ENCODE data around the gene TUFM.
"Not testable (repeated sequence)": the region's sequence is repeated elsewhere in the genome, so short reads cannot be mapped to it uniquely, and the experiment has no call there.

Gene TUFM

DNA sequence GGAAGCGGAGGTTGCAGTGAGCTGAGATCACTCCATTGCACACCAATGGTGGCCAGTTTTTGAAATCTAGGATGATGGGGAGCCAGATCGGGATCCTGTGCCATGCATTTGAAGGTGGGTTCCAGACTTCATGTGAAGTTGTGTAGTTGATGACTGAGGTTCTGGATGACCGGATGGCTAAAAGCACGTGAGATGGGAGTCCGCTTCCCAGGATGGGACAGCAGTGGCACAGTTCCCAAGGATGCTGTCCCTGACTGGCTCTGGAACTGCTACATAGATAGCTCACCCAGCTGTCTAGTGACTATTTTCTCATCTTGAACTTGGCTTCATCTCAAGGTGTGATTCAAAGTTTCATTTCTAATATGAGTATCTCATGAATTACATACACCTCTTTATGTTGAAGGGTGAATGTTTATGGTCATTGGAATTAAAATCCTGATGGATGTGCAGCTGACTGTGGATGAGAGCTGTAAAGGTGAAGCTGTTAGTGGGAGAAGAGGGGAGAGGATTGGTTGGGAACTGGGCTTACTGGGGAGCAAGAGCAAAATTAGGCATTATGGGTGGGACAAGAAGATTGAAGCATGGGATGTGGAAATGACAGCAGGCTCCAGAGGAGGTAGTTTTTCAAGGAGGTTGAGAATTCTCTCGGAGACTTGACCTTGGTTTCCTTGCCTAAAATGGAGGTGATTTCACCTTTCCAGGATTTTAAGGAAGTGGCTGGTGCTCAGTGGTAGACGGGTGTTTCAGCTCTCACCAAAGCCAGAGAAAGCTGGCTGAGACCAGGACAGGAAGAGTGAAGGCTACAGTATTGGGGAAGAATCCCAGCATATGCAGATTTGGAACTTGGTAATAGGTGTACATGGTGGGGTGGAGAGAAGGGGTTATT, 8.2 kb downstream of the TUFM start:
- DNase-seq = no peak

DNA sequence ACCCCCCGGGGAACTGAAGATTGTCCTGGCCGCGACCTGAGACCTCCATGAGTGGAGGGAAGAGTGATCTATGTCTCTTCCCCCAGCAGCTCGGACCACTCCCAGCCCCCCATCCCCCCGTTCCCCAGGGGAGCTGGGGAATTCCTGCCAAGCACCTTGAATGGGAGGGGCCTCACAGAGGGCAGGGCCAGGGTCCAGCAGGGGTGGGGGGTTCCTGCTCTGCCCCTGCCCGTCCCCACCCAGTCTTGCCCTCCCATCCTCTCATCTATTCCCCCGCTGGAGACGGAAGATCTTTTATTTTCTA, 9.4 kb downstream of the TUFM start:
- no peak for DNase-seq

- no peak for DNase-seq
Measured at GRCh38 chr16:28835864-28836760, 10.0 kb downstream of the TUFM start.

DNA sequence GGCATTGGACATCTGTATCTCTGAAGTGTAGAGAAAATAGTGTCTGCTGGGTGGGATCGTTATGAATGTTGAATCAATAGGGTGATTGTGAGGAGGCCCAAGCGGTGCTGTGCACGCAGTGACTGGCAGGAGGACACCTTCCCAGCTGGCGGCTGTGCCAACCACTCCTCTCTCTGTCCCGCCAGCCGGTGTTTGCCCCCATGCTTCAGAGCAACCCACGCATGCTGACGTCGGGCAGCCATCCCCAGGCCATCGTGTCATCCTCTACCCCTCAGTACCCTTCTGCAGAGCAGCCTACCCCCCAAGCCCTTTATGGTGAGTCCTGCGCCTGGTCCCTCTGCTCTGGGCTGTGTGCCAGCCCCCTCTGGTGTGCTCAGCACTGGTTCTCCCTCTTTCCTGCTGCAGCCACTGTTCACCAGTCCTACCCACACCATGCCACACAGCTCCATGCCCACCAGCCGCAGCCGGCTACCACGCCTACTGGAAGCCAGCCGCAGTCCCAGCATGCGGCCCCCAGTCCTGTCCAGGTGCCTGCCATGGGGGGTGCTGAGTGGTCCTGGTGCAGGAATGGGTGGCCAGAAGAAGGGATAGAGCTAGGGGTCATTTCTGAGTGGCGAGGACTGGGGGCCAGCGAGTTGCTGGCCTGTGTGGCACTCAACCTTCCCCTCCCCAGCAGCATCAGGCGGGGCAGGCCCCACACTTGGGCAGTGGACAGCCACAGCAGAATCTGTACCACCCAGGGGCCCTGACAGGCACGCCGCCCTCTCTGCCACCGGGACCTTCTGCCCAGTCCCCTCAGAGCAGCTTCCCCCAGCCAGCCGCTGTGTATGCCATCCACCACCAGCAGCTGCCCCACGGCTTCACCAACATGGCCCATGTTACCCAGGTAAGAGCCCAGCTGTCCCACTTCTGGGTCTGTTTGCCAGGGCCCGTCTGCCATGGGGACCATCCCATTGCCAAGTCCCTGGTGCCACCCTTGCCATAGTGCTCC, 11.0 kb downstream of the TUFM start:
- no peak for DNase-seq

- no peak for DNase-seq
Measured at GRCh38 chr16:28834349-28834748, 11.8 kb downstream of the TUFM start.

DNA sequence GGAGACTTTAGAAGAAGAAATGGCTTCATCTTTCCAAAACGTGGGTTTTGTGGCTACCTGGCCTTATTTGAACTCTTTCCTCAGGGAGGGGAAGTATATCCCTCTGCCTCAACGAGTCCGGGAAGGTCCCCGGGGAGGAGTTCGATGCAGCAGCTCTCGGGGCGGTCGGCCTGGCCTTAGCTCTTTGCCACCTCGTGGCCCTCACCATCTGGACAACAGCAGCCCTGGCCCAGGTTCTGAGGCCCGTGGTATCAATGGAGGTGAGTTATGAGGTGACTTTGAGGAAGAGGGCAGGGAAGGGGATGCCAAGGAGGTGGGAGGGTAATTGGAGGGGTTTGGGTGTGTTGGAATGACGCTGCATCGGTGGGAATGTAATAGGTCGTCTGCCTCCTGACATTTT, 15.6 kb downstream of the TUFM start:
- no peak for DNase-seq

DNA sequence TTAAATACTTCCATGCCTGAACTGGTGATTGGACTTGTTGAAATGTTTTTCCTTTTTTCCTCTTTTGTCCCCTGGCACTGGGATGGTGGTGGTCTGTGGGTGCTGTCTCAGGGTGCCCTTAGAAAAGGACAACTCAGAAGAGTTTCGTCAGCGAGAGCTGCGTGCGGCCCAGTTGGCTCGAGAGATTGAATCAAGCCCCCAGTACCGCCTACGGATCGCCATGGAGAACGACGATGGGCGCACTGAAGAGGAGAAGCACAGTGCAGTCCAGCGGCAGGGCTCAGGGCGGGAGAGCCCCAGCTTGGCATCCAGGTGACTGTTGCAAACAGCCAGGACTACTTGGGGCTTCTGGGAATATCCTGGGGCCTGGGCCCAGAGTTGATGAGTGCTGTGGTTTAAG, 16.4 kb downstream of the TUFM start:
- no peak for DNase-seq

DNA sequence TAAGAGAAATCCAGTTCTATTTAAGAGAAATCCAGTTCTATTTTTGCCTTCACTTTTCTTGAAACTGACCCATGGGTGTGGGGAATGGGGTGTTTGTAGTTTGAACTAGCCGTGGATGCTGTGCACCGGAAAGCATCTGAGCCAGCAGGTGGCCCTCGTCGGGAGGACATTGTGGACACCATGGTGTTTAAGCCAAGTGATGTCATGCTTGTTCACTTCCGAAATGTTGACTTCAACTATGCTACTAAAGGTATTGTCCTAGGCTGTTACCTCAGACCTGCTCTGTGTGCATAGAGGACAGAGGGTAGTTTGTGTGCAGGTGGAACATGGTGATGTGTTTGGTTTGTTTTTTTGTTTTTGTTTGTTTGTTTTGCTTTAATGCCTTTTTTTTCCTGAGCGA, 20.0 kb downstream of the TUFM start:
- DNase-seq = no peak

- no peak for DNase-seq
Measured at GRCh38 chr16:28824717-28824973, 21.5 kb downstream of the TUFM start.

DNA sequence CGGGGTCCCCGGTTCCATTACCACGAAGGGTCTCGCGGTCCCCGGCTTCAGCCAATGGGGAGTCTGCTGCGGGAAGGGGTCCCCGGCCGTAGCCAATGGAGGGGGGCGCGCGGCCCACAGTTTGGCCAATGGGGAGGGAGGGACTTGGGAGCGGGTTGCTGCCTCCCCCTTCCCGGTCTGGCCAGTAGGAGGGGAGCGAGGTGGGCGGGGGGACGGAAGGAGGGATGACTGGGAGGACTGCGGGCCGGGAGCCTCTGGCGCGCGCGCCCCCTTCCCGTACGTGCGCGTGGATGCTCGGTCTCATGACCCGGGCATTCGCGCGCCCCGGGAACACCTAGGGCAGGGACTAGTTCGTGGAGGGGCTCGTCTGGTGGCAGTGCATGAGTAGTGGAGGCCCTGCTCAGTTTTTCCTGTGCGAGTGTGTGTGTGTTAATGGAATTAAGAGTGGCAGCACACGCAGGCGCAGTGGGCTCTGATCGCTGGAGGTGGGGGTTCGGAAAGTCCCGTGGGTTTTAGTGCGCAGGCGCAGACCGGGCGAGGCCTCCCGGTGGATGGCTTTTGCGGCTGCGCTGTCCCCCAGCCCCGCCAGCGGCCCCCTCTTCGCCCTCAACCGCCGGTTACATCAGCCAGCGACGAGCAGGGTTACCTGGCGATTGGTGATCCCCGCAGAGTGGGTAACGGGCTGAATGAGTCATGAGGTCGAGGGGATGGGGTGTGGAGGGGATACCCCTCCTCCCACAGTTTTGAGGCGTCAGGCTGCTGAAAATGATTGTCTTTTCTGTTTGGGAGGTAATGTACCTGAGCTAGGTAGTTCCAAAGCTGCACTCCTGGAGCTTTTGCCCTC, 22.1 kb downstream of the TUFM start:
- DNase-seq = peak; percentile 99

DNA sequence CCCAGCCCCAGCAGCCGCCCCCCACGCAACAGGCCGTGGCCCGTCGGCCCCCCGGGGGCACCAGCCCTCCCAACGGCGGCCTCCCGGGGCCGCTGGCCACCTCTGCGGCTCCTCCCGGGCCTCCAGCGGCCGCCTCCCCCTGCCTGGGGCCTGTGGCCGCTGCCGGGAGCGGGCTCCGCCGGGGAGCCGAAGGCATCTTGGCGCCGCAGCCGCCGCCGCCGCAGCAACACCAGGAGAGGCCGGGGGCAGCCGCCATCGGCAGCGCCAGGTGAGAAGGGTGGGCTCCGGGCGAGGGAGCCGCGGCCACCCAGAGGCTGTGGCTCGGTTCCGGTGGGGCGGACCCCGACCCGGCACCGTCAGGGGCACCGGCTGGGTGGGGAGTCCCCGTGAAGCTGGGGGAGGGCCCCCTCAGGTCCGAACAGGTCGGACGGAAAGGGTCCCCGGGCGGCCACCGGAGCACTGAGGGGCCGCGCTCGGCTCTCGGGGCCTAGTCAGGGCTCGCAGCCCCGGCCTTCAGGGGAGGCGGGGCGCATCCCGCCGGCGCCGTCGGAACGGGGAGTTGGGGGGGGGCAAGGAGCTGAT, 22.8 kb downstream of the TUFM start:
- peak; percentile 52 for DNase-seq

DNA sequence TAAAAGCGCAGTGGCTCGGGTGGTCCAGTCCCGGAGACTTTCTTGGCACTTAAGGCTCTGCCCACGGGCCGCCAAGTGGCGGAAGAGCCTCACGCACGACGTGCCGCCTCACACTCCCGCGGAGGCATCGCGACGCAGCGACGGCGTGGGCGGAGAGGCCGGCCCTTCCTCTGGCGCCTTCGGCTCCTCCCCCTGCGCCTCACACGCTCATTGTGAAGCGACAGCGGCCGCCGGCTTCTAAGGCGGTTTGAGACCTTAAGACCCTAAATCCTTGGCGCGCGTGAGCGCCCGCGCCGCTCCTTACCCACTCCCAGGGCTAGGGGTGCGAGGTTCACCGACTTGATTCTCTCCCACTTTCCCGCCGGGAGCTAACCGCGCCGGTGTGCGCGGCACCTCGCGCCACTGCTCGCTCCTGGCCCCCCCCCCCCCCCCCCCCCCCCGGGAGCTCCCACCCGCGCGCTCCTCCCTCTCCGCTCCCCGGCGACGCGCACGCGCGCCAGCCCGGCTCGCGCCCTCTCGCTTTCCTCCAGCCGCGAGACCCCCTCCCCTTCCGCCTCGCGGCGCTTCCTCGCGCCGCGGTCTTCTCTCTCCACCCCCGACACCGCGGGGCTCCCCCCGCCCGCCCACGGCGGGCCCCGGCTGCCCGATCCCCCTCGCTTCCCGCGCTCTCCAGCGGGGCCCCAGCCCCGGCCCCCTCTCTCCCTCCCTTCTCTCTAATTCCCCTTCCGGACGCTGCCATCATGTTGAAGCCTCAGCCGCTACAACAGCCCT, 23.4 kb downstream of the TUFM start, which contains the start of gene ATXN2L:
ATXN2L (plus strand) TSS at position 480 of the 771 bp plus-strand sequence; CDS start at position 741, 261 bp downstream.
- DNase-seq = peak; percentile 95

DNA sequence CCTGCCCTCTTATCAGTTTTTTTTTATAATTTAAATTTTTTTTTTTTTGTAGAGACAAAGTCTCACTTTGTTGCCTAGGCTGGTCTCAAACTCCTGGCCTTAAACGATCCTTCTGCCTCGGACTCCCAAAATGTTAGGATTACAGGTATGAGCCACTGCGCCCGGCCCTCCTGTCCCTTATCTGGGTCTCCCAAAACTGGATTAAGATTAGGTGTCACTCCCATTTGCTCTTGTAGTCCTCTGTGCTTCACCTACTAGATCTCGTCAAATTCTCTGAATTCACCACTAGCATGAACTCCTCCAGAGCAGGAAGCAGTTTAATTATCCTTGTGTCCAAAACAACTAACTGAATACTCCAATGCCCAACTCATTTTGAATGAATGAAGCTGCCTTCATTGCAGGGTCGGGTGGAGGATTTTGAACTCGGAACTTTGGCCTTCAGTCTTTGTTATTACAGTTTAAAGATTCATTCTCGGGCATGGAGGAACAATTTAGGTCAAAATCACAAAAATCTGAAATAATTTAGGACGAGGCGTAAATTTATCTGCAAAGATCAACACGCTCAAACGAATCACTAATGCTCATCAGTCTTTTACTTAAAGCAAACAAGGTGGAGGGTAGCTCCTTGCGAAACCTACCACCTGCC, 24.2 kb downstream of the TUFM start:
- no peak for DNase-seq

- not testable (repeated sequence) for DNase-seq
Measured at GRCh38 chr16:28820546-28820945, 25.6 kb downstream of the TUFM start.

GRCh38 chr16:28820016-28820415, 26.1 kb downstream of the TUFM start:
- DNase-seq = no peak

- DNase-seq = not testable (repeated sequence)
Measured at GRCh38 chr16:28807445-28808120, 38.6 kb downstream of the TUFM start.

DNA sequence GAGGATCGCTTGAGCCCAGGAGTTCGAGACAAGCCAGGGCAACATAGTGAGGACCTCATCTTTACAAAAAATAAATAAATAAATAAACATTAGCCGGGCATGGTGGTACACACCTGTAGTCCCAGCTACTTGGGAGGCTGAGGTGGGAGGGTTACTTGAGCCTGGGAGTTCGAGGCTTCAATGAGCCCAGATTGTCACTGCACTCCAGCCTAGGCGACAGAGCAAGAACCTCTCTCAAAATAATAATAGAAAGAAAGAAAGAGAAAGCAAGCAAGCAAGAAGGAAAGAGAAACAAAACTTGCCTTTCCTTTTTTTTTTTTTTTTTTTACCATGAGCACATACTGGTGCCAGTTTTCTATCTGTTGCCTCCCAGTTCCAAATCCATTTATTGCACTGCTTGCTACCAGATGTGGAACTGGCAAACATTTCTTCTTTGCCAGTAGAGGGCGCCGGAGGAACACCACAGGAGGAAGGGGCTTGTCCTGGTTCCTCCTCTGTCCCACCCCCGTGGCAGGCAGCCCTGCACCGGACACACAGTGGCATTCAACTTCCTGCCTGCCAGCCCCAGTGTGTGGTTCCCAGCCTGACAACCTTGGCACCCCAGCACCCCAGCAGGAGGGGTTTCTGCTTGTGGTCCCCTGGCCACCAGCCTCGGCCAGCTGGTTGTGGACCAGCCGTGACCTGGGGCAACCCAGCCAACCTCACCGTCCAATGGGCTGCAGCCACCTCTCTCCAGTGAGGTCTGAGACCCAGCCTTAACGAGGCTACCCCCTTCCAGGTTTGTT, 43.7 kb downstream of the TUFM start:
- DNase-seq = not testable (repeated sequence)
